Panc1 (cell line): Measurements from ENCODE around the gene EPHB1.

Experiments
- CTCF ChIP-seq: fragments of 450-650 bp; IDR thresholded peaks from 2 replicates; pipeline ENCODE4 v1.5.1; 2017; ENCODE audit warnings: mild to moderate bottlenecking
- POLR2AphosphoS5 ChIP-seq: IDR thresholded peaks from 2 replicates; pipeline ENCODE4 v1.6.1; 2012; ENCODE audit warnings: mild to moderate bottlenecking, low read depth, low read length, moderate library complexity
- SIN3A ChIP-seq: IDR thresholded peaks from 2 replicates; pipeline ENCODE4 v1.6.1; 2012; ENCODE audit warnings: low read depth, mild to moderate bottlenecking, low read length, moderate library complexity, borderline replicate concordance; ENCODE audit not compliant: insufficient read depth
- TCF7L2 ChIP-seq: IDR thresholded peaks from 2 replicates; pipeline ENCODE4 v1.6.1; 2011; ENCODE audit warnings: mild to moderate bottlenecking, low read depth, low read length, inconsistent platforms
- TF ChIP-seq, protein P1 (sequence below), 2 experiments: IDR thresholded peaks; 2 replicates each; pipeline ENCODE4 v1.6.1; 2011 to 2012; ENCODE audit warnings: low read depth in 2 of 2, control low read depth in 1 of 2, low read length in 1 of 2, mild to moderate bottlenecking in 1 of 2, moderate library complexity in 1 of 2; ENCODE audit not compliant: insufficient read depth in 1 of 2

- TF ChIP-seq CTCF (no peak), TCF7L2 (no peak), POLR2AphosphoS5 (no peak), SIN3A (no peak)
- TF ChIP-seq, protein P1, sequence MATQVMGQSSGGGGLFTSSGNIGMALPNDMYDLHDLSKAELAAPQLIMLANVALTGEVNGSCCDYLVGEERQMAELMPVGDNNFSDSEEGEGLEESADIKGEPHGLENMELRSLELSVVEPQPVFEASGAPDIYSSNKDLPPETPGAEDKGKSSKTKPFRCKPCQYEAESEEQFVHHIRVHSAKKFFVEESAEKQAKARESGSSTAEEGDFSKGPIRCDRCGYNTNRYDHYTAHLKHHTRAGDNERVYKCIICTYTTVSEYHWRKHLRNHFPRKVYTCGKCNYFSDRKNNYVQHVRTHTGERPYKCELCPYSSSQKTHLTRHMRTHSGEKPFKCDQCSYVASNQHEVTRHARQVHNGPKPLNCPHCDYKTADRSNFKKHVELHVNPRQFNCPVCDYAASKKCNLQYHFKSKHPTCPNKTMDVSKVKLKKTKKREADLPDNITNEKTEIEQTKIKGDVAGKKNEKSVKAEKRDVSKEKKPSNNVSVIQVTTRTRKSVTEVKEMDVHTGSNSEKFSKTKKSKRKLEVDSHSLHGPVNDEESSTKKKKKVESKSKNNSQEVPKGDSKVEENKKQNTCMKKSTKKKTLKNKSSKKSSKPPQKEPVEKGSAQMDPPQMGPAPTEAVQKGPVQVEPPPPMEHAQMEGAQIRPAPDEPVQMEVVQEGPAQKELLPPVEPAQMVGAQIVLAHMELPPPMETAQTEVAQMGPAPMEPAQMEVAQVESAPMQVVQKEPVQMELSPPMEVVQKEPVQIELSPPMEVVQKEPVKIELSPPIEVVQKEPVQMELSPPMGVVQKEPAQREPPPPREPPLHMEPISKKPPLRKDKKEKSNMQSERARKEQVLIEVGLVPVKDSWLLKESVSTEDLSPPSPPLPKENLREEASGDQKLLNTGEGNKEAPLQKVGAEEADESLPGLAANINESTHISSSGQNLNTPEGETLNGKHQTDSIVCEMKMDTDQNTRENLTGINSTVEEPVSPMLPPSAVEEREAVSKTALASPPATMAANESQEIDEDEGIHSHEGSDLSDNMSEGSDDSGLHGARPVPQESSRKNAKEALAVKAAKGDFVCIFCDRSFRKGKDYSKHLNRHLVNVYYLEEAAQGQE (IDR thresholded peaks at IDR 0.05; ENCODE audit: insufficient read depth in 1 of 2, low read depth in 2 of 2, low read length in 1 of 2), result no peak
These were observed 121.4 kb downstream of the EPHB1 start for GRCh38 chr3:134916276-134916961.
